HepG2 (cell line): ENCODE measurements around the gene GSK3A. TPM values are rescaled to one million over a fixed set of nuclear protein-coding genes. Genes with fewer than 3 reads are reported as not detected.

Source experiments
- ATAD3A ChIP-seq: sonication (generic); formaldehyde crosslinking; IDR thresholded peaks from 2 replicates; pipeline ENCODE4 v1.4.0; 2020; ENCODE audit warnings: missing genetic modification reagents
- BHLHE40 ChIP-seq: IDR thresholded peaks from 2 replicates; pipeline ENCODE4 v1.6.1; 2011; ENCODE audit warnings: low read length, improper control_type of control experiment
- CREB1 ChIP-seq, 2 experiments: fragments of 450-650 bp in 1 of 2; IDR thresholded peaks; 2 replicates each; pipeline ENCODE4 v1.6.1; 2016 to 2017; ENCODE audit warnings: control low read depth in 1 of 2, mild to moderate bottlenecking in 1 of 2, missing compliant biosample characterization in 1 of 2, missing genetic modification characterization in 1 of 2
- EHMT2 ChIP-seq: fragments of 200-600 bp; sonication (generic); IDR thresholded peaks from 2 replicates; pipeline ENCODE4 v1.7.0; 2017; ENCODE audit warnings: antibody characterized with exemption, low read depth, low read length, borderline replicate concordance
- ELF1 ChIP-seq: sonication (generic); formaldehyde crosslinking; IDR thresholded peaks from 2 replicates; pipeline ENCODE4 v1.4.0; 2020; ENCODE audit warnings: missing genetic modification reagents
- FOSL2 ChIP-seq: sonication (generic); formaldehyde crosslinking; IDR thresholded peaks from 2 replicates; pipeline ENCODE4 v1.4.0; 2020; ENCODE audit warnings: missing genetic modification reagents
- HBP1 ChIP-seq: IDR thresholded peaks from 2 replicates; pipeline ENCODE4 v1.6.1; 2016; ENCODE audit warnings: low read depth, control low read depth
- HDAC1 ChIP-seq: sonication (generic); formaldehyde crosslinking; IDR thresholded peaks from 2 replicates; pipeline ENCODE4 v1.5.1; 2020; ENCODE audit warnings: mild to moderate bottlenecking, missing genetic modification reagents
- KMT2B ChIP-seq: IDR thresholded peaks from 2 replicates; pipeline ENCODE4 v1.6.1; 2016; ENCODE audit warnings: missing genetic modification reagents, missing compliant biosample characterization
- PCBP2 ChIP-seq: fragments of 200-400 bp; formaldehyde crosslinking; optimal IDR thresholded peaks from 2 replicates; pipeline ENCODE3; 2018; ENCODE audit warnings: low read length, low read depth; ENCODE audit not compliant: poor library complexity, severe bottlenecking
- RELA ChIP-seq: sonication (generic); formaldehyde crosslinking; IDR thresholded peaks from 2 replicates; pipeline ENCODE4 v1.4.0; 2020; ENCODE audit warnings: missing genetic modification reagents
- RFXANK ChIP-seq: IDR thresholded peaks from 2 replicates; pipeline ENCODE4 v1.6.1; 2016
- SP5 ChIP-seq: IDR thresholded peaks from 2 replicates; pipeline ENCODE4 v1.6.1; 2016; ENCODE audit warnings: low read depth, borderline replicate concordance
- TBL1XR1 ChIP-seq: fragments of 150-350 bp; IDR thresholded peaks from 2 replicates; pipeline ENCODE4 v1.6.1; 2014; ENCODE audit warnings: borderline replicate concordance, low read length; ENCODE audit not compliant: partially characterized antibody
- TBX2 ChIP-seq: sonication (generic); formaldehyde crosslinking; IDR thresholded peaks from 2 replicates; pipeline ENCODE4 v1.5.0; 2020; ENCODE audit warnings: missing genetic modification reagents, mild to moderate bottlenecking, borderline replicate concordance
- TGIF2 ChIP-seq: IDR thresholded peaks from 2 replicates; pipeline ENCODE4 v1.6.1; 2016; ENCODE audit warnings: control low read depth, missing compliant biosample characterization
- USF2 ChIP-seq, 2 experiments: sonication (generic) in 1 of 2; formaldehyde crosslinking in 1 of 2; IDR thresholded peaks; 2 replicates each; pipeline versions ENCODE4 v1.5.1 to v1.6.1; 2011 to 2020; ENCODE audit warnings: borderline replicate concordance in 1 of 2, low read depth in 1 of 2, low read length in 1 of 2, mild to moderate bottlenecking in 1 of 2, missing genetic modification reagents in 1 of 2, moderate library complexity in 1 of 2
- XRCC5 ChIP-seq: fragments of 200-400 bp; formaldehyde crosslinking; optimal IDR thresholded peaks from 2 replicates; pipeline ENCODE3; 2017; ENCODE audit warnings: mild to moderate bottlenecking, low read length
- ZC3H4 ChIP-seq: sonication (generic); formaldehyde crosslinking; IDR thresholded peaks from 2 replicates; pipeline ENCODE4 v1.4.0; 2020; ENCODE audit warnings: missing genetic modification reagents, borderline replicate concordance
- ZFAT ChIP-seq: sonication (generic); formaldehyde crosslinking; conservative IDR thresholded peaks from 2 replicates; pipeline ENCODE4 v1.8.1; 2023; ENCODE audit warnings: missing genetic modification reagents, inconsistent platforms
- ZFP1 ChIP-seq: IDR thresholded peaks from 2 replicates; pipeline ENCODE4 v1.6.1; 2016
- ZFP91 ChIP-seq: sonication (generic); formaldehyde crosslinking; IDR thresholded peaks from 2 replicates; pipeline ENCODE4 v1.9.0; 2022; ENCODE audit warnings: missing genetic modification reagents, mild to moderate bottlenecking, borderline replicate concordance
- ZNF17 ChIP-seq: sonication (generic); formaldehyde crosslinking; IDR thresholded peaks from 2 replicates; pipeline ENCODE4 v1.5.0; 2020; ENCODE audit warnings: mild to moderate bottlenecking, missing genetic modification reagents
- ZNF501 ChIP-seq: sonication (generic); formaldehyde crosslinking; IDR thresholded peaks from 2 replicates; pipeline ENCODE4 v1.5.1; 2020; ENCODE audit warnings: mild to moderate bottlenecking, moderate library complexity, missing genetic modification reagents
- ZSCAN5A ChIP-seq: sonication (generic); formaldehyde crosslinking; IDR thresholded peaks from 2 replicates; pipeline ENCODE4 v1.8.0; 2022; ENCODE audit warnings: mild to moderate bottlenecking, missing genetic modification reagents, borderline replicate concordance
- polyA plus RNA-seq, 8 experiments: library from polyadenylated mRNA; depleted of rRNA in 3 of 8; stranded (reverse) in 7 of 8; unstranded in 1 of 8; fragments of >200 nt; fragmentation: Illumina TruSeq in 4 of 8; extraction: Trizol in 4 of 8; gene quantifications; 2 replicates each; pipeline versions ENCODE4 v1.2.1 to v1.2.3, GENCODE V29; 2011 to 2016; ENCODE audit warnings: low read depth in 4 of 8, missing spikeins in 1 of 8, mixed read lengths in 1 of 8; ENCODE audit not compliant: insufficient read depth in 1 of 8
- total RNA-seq, 5 experiments: library from RNA; depleted of rRNA; stranded (reverse); fragments of >200 nt; fragmentation: Illumina TruSeq; extraction: Trizol; gene quantifications; 2 replicates each; pipeline ENCODE4 v1.2.3, GENCODE V29; 2016; ENCODE audit warnings: low read depth in 1 of 5

GSK3A gene
- total and polyA plus RNA-seq, 2 of the 13 experiments (the other 11 are each of a cell fraction or from before 2014, with no cell fraction given), result 16.9 to 52.5 TPM

- TF ChIP-seq ZFP1 (CRISPR knock-in tag) (no peak), ZNF17 (CRISPR knock-in tag) (no peak), ZC3H4 (0 out of 2 replicates have a peak, but pooled peaks have one; percentile 26), ZNF501 (CRISPR knock-in tag) (no peak), FOSL2 (CRISPR knock-in tag) (0 out of 2 replicates have a peak, but pooled peaks have one; percentile 4), XRCC5 (no peak), KMT2B (no peak), EHMT2 (no peak), TGIF2 (CRISPR knock-in tag) (no peak), PCBP2 (no peak), ZFAT (CRISPR knock-in tag) (no peak), RELA (CRISPR knock-in tag) (no peak), SP5 (CRISPR knock-in tag) (no peak), CREB1 (IDR thresholded peaks at IDR 0.05) (no peak), CREB1 (CRISPR knock-in tag; IDR thresholded peaks at IDR 0.05) (no peak), ATAD3A (CRISPR knock-in tag) (no peak), ZFP91 (CRISPR knock-in tag) (no peak), ZSCAN5A (CRISPR knock-in tag) (no peak), HBP1 (no peak), TBL1XR1 (no peak), BHLHE40 (no peak), ELF1 (CRISPR knock-in tag) (no peak), HDAC1 (CRISPR knock-in tag) (no peak), TBX2 (CRISPR knock-in tag) (no peak), RFXANK (CRISPR knock-in tag) (no peak), USF2 (IDR thresholded peaks at IDR 0.05; ENCODE audit: low read depth, low read length) (no peak), USF2 (CRISPR knock-in tag; IDR thresholded peaks at IDR 0.05; ENCODE audit: borderline replicate concordance) (no peak)
These were observed 4.7 kb upstream of the GSK3A start (continued) for GRCh38 chr19:42246922-42247639.
